Loucy (cell line): ENCODE measurements around the gene ENKUR.

Experiments
- CTCF ChIP-seq: fragments of 200-600 bp; sonication (generic); conservative IDR thresholded peaks from 2 replicates; pipeline ENCODE4 v1.5.1; 2014; ENCODE audit warnings: mild to moderate bottlenecking, antibody characterized with exemption, low read length
- EZH2phosphoT487 ChIP-seq: fragments of 200-600 bp; IDR thresholded peaks from 2 replicates; pipeline ENCODE4 v1.6.1; 2018; ENCODE audit warnings: antibody characterized with exemption, mild to moderate bottlenecking, moderate library complexity, borderline replicate concordance

GRCh38 chr10:25047088-25047487 is 31.1 kb upstream of the ENKUR start:
- no peak for TF ChIP-seq CTCF
- no peak for TF ChIP-seq EZH2phosphoT487
